ENCODE results near the gene NADK.

NADK gene

GRCh38 chr1:1777950-1778662 lies at the start of gene NADK:
Gene NADK, minus strand, starts transcription at chr1:1778470. Its CDS starts 13,064 bp downstream, at chr1:1765406.
- peak; percentile 45 to 55 for DNase-seq (ENCODE audit: low read depth in 2 of 2)

GRCh38 chr1:1827089-1827848 lies 49.0 kb upstream of the NADK start:
- no peak for DNase-seq (ENCODE audit: low read depth in 2 of 2)

- DNase-seq (ENCODE audit: low read depth in 2 of 2) = no peak
These were observed 48.3 kb upstream of the NADK start for GRCh38 chr1:1826356-1827088.

- no peak for DNase-seq (ENCODE audit: low read depth in 2 of 2)
These were observed 46.9 kb upstream of the NADK start for GRCh38 chr1:1825217-1825616.

GRCh38 chr1:1819762-1820161 lies 41.5 kb upstream of the NADK start:
- DNase-seq (ENCODE audit: low read depth in 2 of 2) = no peak

- DNase-seq (ENCODE audit: low read depth in 2 of 2) = no peak
These were observed 39.0 kb upstream of the NADK start for GRCh38 chr1:1817221-1817620.

- DNase-seq (ENCODE audit: low read depth in 2 of 2) = no peak
These were observed 37.5 kb upstream of the NADK start for GRCh38 chr1:1815606-1816281.

- no peak for DNase-seq (ENCODE audit: low read depth in 2 of 2)
These were observed 31.2 kb upstream of the NADK start for GRCh38 chr1:1809489-1809888.

- no peak for DNase-seq (ENCODE audit: low read depth in 2 of 2)
These were observed 29.9 kb upstream of the NADK start for GRCh38 chr1:1808206-1808605.

GRCh38 chr1:1806890-1807289 lies 28.6 kb upstream of the NADK start:
- no peak for DNase-seq (ENCODE audit: low read depth in 2 of 2)

GRCh38 chr1:1804301-1804700 lies 26.0 kb upstream of the NADK start:
- no peak for DNase-seq (ENCODE audit: low read depth in 2 of 2)

GRCh38 chr1:1802871-1803270 lies 24.6 kb upstream of the NADK start:
- DNase-seq (ENCODE audit: low read depth in 2 of 2) = no peak

GRCh38 chr1:1799716-1800115 lies 21.4 kb upstream of the NADK start:
- DNase-seq (ENCODE audit: low read depth in 2 of 2) = no peak

- DNase-seq (ENCODE audit: low read depth in 2 of 2) = no peak
These were observed 19.6 kb upstream of the NADK start for GRCh38 chr1:1797731-1798341.

- DNase-seq (ENCODE audit: low read depth in 2 of 2) = no peak
These were observed 18.2 kb upstream of the NADK start for GRCh38 chr1:1796466-1796865.

- DNase-seq (ENCODE audit: low read depth in 2 of 2) = no peak
These were observed 16.7 kb upstream of the NADK start for GRCh38 chr1:1794999-1795398.

GRCh38 chr1:1793481-1794244 lies 15.4 kb upstream of the NADK start:
- no peak for DNase-seq (ENCODE audit: low read depth in 2 of 2)

- DNase-seq (ENCODE audit: low read depth in 2 of 2) = no peak
These were observed 10.6 kb upstream of the NADK start for GRCh38 chr1:1788646-1789431.

- DNase-seq (ENCODE audit: low read depth in 2 of 2) = no peak
These were observed 9.9 kb upstream of the NADK start for GRCh38 chr1:1788136-1788535.

All from activated CD8-positive, alpha-beta memory T cell treated with anti-CD3 and anti-CD28 coated beads for 4 hours (primary cell).